Tibial artery (tissue), 4 donors: ENCODE data around the gene SLCO2A1.

Source experiments
- DNase-seq, 2 donors: peaks; one replicate each; pipeline ENCODE4 v3.0.0-alpha.2; 2019
- H3K27ac ChIP-seq, 2 donors: fragments of 200-600 bp; sonication (generic) in 1 of 2; 1 replicate in 1 of 2; 2 replicates in 1 of 2; pipeline ENCODE4 v1.5.1; 2018 to 2019; ENCODE audit warnings: mild to moderate bottlenecking in 1 of 2
- H3K27me3 ChIP-seq, 2 donors: fragments of 200-600 bp; sonication (generic) in 1 of 2; one replicate each; pipeline versions ENCODE4 v1.5.1 to v1.6.0; 2016 to 2019
- H3K36me3 ChIP-seq, 3 donors: fragments of 200-600 bp; sonication (generic) in 2 of 3; one replicate each; pipeline ENCODE4 v1.5.1; 2016 to 2019; ENCODE audit warnings: mild to moderate bottlenecking in 2 of 3
- H3K4me1 ChIP-seq, 4 donors: fragments of 200-600 bp; sonication (generic) in 2 of 4; 1 replicate in 3 of 4; 2 replicates in 1 of 4; pipeline ENCODE4 v1.5.1; 2016 to 2019
- H3K4me3 ChIP-seq, 2 donors: fragments of 200-600 bp; sonication (generic) in 1 of 2; 1 replicate in 1 of 2; 2 replicates in 1 of 2; pipeline ENCODE4 v1.5.1; 2018 to 2019; ENCODE audit warnings: mild to moderate bottlenecking in 2 of 2
- H3K9me3 ChIP-seq, 3 donors: fragments of 200-600 bp; sonication (generic) in 1 of 3; one replicate each; pipeline ENCODE4 v1.5.1; 2016 to 2019
- intact Hi-C: fragments of 100-400 bp; cut with DNase I; formaldehyde crosslinking; loops from one replicate; pipeline ENCODE4 v1.15.0; 2023; ENCODE audit warnings: low total_unique reads
- TF ChIP-seq, protein P1 (sequence below), 2 experiments: fragments of 200-600 bp in 1 of 2; fragments of 450-650 bp in 1 of 2; IDR thresholded peaks; one replicate each; pipeline ENCODE4 v1.5.1; 2017 to 2019; ENCODE audit warnings: antibody characterized with exemption in 2 of 2, mild to moderate bottlenecking in 1 of 2, moderate library complexity in 1 of 2

SLCO2A1 gene

DNA sequence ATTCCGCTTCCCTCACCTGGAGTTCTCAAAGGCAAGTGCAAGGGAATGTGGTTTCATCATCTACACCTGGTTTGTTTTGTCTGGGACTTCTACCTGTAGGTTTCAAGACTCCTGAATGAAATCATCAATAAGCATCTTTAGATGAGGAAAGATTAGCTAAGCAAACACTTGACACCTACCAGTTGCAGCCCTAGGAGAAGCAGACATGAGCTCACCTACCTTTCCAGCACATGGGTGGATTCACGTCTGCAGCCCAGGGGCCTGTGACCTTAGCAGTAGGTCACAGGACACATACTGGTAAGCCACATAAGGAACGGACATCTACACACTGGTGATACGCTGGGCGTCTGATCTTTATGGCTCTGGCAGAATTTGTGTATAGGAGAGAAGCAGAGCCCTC lies 26.7 kb downstream of the SLCO2A1 start:
- H3K9me3 ChIP-seq = peaks cover 0 to 4% (median 0%) of the 10 kb centered on the region in 3 donors
- TF ChIP-seq, protein P1, sequence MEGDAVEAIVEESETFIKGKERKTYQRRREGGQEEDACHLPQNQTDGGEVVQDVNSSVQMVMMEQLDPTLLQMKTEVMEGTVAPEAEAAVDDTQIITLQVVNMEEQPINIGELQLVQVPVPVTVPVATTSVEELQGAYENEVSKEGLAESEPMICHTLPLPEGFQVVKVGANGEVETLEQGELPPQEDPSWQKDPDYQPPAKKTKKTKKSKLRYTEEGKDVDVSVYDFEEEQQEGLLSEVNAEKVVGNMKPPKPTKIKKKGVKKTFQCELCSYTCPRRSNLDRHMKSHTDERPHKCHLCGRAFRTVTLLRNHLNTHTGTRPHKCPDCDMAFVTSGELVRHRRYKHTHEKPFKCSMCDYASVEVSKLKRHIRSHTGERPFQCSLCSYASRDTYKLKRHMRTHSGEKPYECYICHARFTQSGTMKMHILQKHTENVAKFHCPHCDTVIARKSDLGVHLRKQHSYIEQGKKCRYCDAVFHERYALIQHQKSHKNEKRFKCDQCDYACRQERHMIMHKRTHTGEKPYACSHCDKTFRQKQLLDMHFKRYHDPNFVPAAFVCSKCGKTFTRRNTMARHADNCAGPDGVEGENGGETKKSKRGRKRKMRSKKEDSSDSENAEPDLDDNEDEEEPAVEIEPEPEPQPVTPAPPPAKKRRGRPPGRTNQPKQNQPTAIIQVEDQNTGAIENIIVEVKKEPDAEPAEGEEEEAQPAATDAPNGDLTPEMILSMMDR (IDR thresholded peaks at IDR 0.05) = no peak
- no peak overlapping the region for H3K27ac ChIP-seq
- intact Hi-C loops = no loop called here
- no peak overlapping the region for H3K4me3 ChIP-seq
- no peaks in the 10 kb centered on the region for H3K4me1 ChIP-seq
- DNase-seq = no peak
- peaks cover 0 to 2% of the 10 kb centered on the region in 2 donors for H3K27me3 ChIP-seq
- no peaks in the 10 kb centered on the region for H3K36me3 ChIP-seq

DNA sequence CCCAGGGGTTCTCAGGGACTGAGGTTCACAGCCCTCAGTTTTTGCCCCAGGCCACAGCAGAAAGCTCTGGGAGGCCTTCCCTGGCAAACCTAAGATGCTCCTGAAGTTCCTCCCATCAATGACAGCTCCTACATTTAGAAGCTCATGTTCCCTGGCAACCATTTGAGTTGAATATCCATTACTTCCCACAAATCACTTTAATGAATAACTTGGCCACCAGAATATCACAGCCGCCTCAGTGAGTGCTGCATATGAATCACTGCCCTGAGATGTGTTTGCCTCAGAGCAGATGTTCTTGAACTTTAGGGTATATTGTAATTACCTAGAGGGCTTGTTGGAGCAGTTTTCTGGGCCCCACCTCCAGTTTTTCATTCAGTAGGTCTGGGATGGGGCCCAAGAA lies 27.4 kb downstream of the SLCO2A1 start:
- peaks cover 0 to 2% of the 10 kb centered on the region in 2 donors for H3K27me3 ChIP-seq
- DNase-seq = no peak

DNA sequence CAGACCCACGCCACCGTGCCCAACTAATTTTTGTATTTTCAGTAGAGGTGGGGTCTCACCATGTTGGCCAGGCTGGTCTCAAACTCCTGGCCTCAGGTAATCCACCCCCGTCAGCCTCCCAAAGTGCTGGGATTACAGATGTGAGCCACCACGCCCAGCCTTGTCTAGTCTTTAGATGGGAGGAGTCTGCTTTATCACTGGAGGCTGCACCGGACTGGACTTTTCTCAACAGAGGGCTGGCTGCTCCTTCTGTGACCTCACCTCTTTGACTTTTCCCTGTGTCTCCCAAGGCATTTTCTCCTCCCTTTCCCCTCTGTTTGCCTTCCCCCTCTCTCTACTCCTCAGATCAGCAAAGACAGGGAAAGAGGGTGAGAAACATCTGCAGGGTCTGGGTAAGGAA lies 28.5 kb downstream of the SLCO2A1 start:
- TF ChIP-seq, protein P1 (IDR thresholded peaks at IDR 0.05) = no peak
- H3K36me3 ChIP-seq = no peaks in the 10 kb centered on the region
- peaks cover 0 to 4% (median 0%) of the 10 kb centered on the region in 3 donors for H3K9me3 ChIP-seq
- intact Hi-C loops = no loop called here
- peaks cover 0 to 2% of the 10 kb centered on the region in 2 donors for H3K27me3 ChIP-seq
- H3K27ac ChIP-seq = no peak overlapping the region
- no peaks in the 10 kb centered on the region for H3K4me1 ChIP-seq
- H3K4me3 ChIP-seq = no peak overlapping the region
- DNase-seq = no peak

More for the DNA sequence above, 27.4 kb downstream of the SLCO2A1 start:
- no peak overlapping the region for H3K4me3 ChIP-seq
- no peak overlapping the region for H3K27ac ChIP-seq
- no peaks in the 10 kb centered on the region for H3K4me1 ChIP-seq
- TF ChIP-seq, protein P1 (IDR thresholded peaks at IDR 0.05) = no peak
- H3K9me3 ChIP-seq = peaks cover 0 to 4% (median 0%) of the 10 kb centered on the region in 3 donors
- no peaks in the 10 kb centered on the region for H3K36me3 ChIP-seq
- intact Hi-C loops = no loop called here

DNA sequence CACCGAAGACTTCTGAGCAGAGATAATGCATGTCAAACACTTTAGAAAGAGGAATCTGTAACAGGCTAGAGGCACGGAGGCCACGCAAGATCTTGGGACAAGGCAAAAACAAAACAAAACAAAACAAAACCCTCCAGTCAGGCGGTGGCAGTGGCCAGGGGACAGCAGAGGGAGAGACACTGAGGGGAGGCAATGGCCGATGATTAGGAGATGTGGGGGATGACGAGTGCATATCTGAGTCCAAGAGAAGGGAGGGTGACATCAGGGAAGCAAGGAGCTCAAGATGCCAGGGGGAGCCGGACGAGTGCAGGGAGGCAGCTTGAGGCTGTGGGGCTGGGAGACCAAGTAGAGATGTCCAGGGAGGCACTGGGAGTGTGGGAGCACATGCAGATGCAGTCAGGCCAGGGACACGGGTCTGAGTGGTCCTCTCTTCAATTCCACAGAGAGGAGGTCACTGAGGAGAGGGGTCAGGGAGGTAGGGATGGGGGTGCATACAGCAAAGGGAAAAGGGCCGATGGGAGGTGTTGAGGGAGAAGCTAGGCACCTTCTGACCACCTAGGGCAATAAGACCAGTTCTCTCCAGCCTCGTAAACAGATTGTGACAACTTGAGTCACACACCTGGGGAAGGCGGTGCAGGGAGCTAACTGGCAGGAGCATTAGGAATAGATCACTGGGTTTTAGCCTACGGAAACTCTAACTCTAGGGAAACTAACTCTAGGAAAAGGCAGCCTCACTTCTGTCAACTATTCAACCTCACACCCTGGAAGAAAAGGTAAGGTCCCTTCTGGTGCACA lies 29.6 kb downstream of the SLCO2A1 start:
- intact Hi-C loops = no loop called here
- no peak for DNase-seq

DNA sequence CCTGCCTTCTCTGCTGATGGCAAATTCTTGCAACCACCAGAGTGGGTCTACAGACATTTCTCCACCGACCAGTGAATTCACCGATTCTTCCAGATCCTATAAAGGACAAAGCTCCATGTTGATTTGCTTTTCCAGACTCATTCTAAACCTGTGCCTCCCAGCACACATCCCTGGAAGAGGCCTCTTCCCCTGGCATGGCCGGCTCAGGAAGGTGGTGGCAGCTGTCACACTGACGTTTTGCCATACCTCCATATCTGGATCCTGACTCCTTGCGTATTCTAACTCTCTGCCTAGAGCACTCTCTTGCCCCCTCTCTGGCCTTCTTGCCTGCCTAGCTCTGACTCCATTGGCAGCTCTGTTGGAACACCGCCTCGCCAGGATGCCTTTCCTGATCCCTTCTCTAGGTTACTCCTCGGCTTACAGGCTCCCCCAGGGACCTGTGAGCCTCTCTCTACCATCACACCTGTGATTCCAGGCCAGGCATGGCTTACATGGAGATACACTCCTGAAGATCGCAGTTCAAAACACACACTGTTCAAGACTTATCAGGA lies 31.0 kb downstream of the SLCO2A1 start:
- H3K4me1 ChIP-seq = no peaks in the 10 kb centered on the region
- intact Hi-C loops = no loop called here
- TF ChIP-seq, protein P1 (IDR thresholded peaks at IDR 0.05) = no peak

More for the DNA sequence above, 29.6 kb downstream of the SLCO2A1 start:
- Histone ChIP-seq H3K4me3 (no peak overlapping the region), H3K9me3 (peaks cover 0 to 4% (median 0%) of the 10 kb centered on the region in 3 donors), H3K36me3 (no peaks in the 10 kb centered on the region), H3K27me3 (peaks cover 0 to 2% of the 10 kb centered on the region in 2 donors), H3K27ac (no peak overlapping the region), H3K4me1 (no peaks in the 10 kb centered on the region)
- TF ChIP-seq, protein P1 (IDR thresholded peaks at IDR 0.05) = no peak

More for the DNA sequence above, 31.0 kb downstream of the SLCO2A1 start:
- no peaks in the 10 kb centered on the region for H3K9me3 ChIP-seq
- peaks cover 0 to 2% of the 10 kb centered on the region in 2 donors for H3K27me3 ChIP-seq
- no peak overlapping the region for H3K4me3 ChIP-seq
- DNase-seq = no peak
- H3K27ac ChIP-seq = no peak overlapping the region
- H3K36me3 ChIP-seq = no peaks in the 10 kb centered on the region
